ENCODE data around the gene GLIS1.

- TF ChIP-seq CTCF (IDR thresholded peaks at IDR 0.05; ENCODE audit: low read depth, low read length) (no peak), POLR2A (IDR thresholded peaks at IDR 0.05; ENCODE audit: extremely low read depth, insufficient read length) (no peak), MAX (IDR thresholded peaks at IDR 0.05; ENCODE audit: low read depth, low read length) (no peak), MYC (IDR thresholded peaks at IDR 0.05; ENCODE audit: low read depth, low read length) (no peak)
These were observed 199.0 kb downstream of the GLIS1 start for GRCh38 chr1:53539711-53540603.

Data from NB4 (cell line).